Peyer's patch (tissue), 4 donors: ENCODE measurements around the gene DAPL1. TPM values are rescaled to one million over a fixed set of nuclear protein-coding genes. Genes with fewer than 3 reads are reported as not detected.
"Not testable (repeated sequence)": the region's sequence is repeated elsewhere in the genome, so short reads cannot be mapped to it uniquely, and the experiment has no call there.

ENCODE experiments used
- DNase-seq, 3 donors: peaks; one replicate each; pipeline ENCODE4 v3.0.0-alpha.2; 2017 to 2019
- H3K27ac ChIP-seq, 4 donors: fragments of 200-600 bp; sonication (generic); one replicate each; pipeline ENCODE4 v1.5.1; 2016 to 2019
- H3K27me3 ChIP-seq, 2 donors: fragments of 200-600 bp; sonication (generic); one replicate each; pipeline ENCODE4 v1.5.1; 2019
- H3K36me3 ChIP-seq, 3 donors: fragments of 200-600 bp; sonication (generic); one replicate each; pipeline ENCODE4 v1.5.1; 2016 to 2019
- H3K4me1 ChIP-seq, 4 donors: fragments of 200-600 bp; sonication (generic); one replicate each; pipeline ENCODE4 v1.5.1; 2016 to 2019
- H3K4me3 ChIP-seq, 4 donors: fragments of 200-600 bp; sonication (generic); 1 replicate in 3 of 4; 2 replicates in 1 of 4; pipeline ENCODE4 v1.5.1; 2016 to 2019; ENCODE audit warnings: mild to moderate bottlenecking in 1 of 4
- H3K9me3 ChIP-seq, 4 donors: fragments of 200-600 bp; sonication (generic); one replicate each; pipeline ENCODE4 v1.5.1; 2016 to 2019; ENCODE audit warnings: mild to moderate bottlenecking in 1 of 4
- POLR2A ChIP-seq, 2 donors: fragments of 450-650 bp; IDR thresholded peaks; one replicate each; pipeline ENCODE4 v1.5.1; 2017; ENCODE audit warnings: antibody characterized with exemption in 2 of 2, mild to moderate bottlenecking in 2 of 2, moderate library complexity in 2 of 2
- total RNA-seq, 4 donors: library from RNA; depleted of rRNA; stranded (reverse); fragments of >200 nt; gene quantifications; one replicate each; pipeline ENCODE4 v1.1.0, GENCODE V29; 2016
- TF ChIP-seq, protein P1 (sequence below), 6 experiments: fragments of 450-650 bp in 4 of 6; fragments of 200-600 bp in 2 of 6; sonication (generic) in 1 of 6; IDR thresholded peaks; one replicate each; pipeline ENCODE4 v1.5.1; 2017 to 2019; ENCODE audit warnings: antibody characterized with exemption in 6 of 6, mild to moderate bottlenecking in 3 of 6, moderate library complexity in 1 of 6

The DAPL1 gene
- total RNA-seq, 4 donors from 2014 or later: not detected

DNA sequence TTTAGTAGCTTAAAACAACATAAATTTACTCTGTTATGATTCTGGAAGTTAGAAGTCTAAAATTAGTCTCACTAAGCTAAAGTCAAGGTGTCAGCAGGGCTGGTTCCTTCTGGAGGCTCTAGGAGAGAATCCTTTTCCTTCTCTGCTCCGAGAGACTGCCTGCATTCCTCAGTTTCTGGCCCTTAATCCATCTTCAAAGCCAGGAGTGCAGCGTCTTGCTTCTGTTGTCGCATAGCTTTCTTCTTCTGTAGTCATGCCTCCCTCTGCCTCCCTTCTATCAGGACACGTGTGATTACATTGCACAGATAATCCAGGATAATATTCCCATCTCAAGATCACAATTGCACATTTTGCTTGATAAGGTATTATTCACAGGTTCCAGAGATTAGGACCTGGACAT is 35.1 kb downstream of the DAPL1 start:
- Histone ChIP-seq H3K36me3 (no peaks in the 10 kb centered on the region), H3K27ac (no peak overlapping the region)
- TF ChIP-seq, protein P1, sequence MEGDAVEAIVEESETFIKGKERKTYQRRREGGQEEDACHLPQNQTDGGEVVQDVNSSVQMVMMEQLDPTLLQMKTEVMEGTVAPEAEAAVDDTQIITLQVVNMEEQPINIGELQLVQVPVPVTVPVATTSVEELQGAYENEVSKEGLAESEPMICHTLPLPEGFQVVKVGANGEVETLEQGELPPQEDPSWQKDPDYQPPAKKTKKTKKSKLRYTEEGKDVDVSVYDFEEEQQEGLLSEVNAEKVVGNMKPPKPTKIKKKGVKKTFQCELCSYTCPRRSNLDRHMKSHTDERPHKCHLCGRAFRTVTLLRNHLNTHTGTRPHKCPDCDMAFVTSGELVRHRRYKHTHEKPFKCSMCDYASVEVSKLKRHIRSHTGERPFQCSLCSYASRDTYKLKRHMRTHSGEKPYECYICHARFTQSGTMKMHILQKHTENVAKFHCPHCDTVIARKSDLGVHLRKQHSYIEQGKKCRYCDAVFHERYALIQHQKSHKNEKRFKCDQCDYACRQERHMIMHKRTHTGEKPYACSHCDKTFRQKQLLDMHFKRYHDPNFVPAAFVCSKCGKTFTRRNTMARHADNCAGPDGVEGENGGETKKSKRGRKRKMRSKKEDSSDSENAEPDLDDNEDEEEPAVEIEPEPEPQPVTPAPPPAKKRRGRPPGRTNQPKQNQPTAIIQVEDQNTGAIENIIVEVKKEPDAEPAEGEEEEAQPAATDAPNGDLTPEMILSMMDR (IDR thresholded peaks at IDR 0.05): no peak
- no peak for TF ChIP-seq POLR2A (IDR thresholded peaks at IDR 0.05)

DNA sequence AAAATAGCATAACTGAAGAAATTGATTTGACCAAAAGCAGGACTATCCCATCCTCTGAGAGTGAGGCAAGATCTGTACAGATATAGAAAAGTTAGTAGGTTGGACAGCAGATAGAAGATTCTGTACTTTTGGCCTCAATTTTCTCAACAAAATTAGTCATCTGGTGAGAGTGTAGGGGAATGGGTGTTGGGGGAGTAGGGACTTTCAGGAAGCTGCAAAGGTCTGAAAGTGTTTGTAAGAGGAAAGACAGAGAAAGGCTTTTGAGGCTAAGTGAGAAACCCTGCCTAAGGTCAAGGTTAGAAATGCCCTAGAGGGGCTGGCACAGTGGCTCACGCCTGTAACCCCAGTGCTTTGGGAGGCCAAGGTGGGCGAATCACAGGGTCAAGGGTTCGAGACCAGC is 40.3 kb downstream of the DAPL1 start:
- Histone ChIP-seq H3K9me3 (no peaks in the 10 kb centered on the region), H3K36me3 (no peaks in the 10 kb centered on the region), H3K4me3 (no peak overlapping the region), H3K4me1 (no peaks in the 10 kb centered on the region), H3K27me3 (no peaks in the 10 kb centered on the region), H3K27ac (no peak overlapping the region)
- no peak for DNase-seq
- TF ChIP-seq POLR2A (IDR thresholded peaks at IDR 0.05): no peak
- TF ChIP-seq, protein P1 (IDR thresholded peaks at IDR 0.05): no peak

More for the DNA sequence above, 35.1 kb downstream of the DAPL1 start:
- H3K9me3 ChIP-seq: no peaks in the 10 kb centered on the region
- no peaks in the 10 kb centered on the region for H3K27me3 ChIP-seq
- H3K4me3 ChIP-seq: no peak overlapping the region
- DNase-seq: no peak
- no peaks in the 10 kb centered on the region for H3K4me1 ChIP-seq

DNA sequence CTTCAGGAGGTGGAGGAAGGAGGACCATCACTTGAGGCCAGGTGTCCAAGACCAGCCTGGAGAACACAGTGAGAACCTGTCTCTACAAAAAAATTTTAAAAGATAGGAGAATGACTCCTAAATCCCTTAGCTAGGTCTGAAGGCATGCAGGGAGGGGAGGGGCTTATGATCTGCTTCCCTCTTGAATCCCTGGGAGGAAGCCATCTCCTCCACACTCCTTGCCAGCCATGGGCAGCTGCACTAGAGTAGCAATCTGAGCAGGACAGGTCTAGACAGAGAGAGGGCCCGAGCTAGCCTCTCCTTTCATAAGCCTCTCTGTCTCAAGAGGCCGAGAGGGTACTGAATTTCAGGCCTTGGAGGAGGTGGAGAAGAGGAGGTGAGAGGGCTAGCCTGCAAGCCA is 42.5 kb downstream of the DAPL1 start:
- no peaks in the 10 kb centered on the region for H3K4me1 ChIP-seq
- H3K4me3 ChIP-seq: no peak overlapping the region
- no peaks in the 10 kb centered on the region for H3K36me3 ChIP-seq
- TF ChIP-seq, protein P1 (IDR thresholded peaks at IDR 0.05): no peak
- TF ChIP-seq POLR2A (IDR thresholded peaks at IDR 0.05): no peak
- H3K27ac ChIP-seq: no peak overlapping the region
- no peak for DNase-seq
- H3K9me3 ChIP-seq: no peaks in the 10 kb centered on the region
- no peaks in the 10 kb centered on the region for H3K27me3 ChIP-seq

- Histone ChIP-seq H3K36me3 (no peaks in the 10 kb centered on the region), H3K4me1 (no peaks in the 10 kb centered on the region), H3K4me3 (no peak overlapping the region), H3K27ac (no peak overlapping the region), H3K9me3 (no peaks in the 10 kb centered on the region), H3K27me3 (no peaks in the 10 kb centered on the region)
- DNase-seq: no peak
- no peak for TF ChIP-seq POLR2A (IDR thresholded peaks at IDR 0.05)
- TF ChIP-seq, protein P1 (IDR thresholded peaks at IDR 0.05): no peak
Observed at GRCh38 chr2:158841850-158842249, 46.7 kb downstream of the DAPL1 start.

- no peaks in the 10 kb centered on the region for H3K9me3 ChIP-seq
- no peak overlapping the region for H3K27ac ChIP-seq
- H3K4me3 ChIP-seq: no peak overlapping the region
- no peaks in the 10 kb centered on the region for H3K36me3 ChIP-seq
- no peaks in the 10 kb centered on the region for H3K4me1 ChIP-seq
- no peak for TF ChIP-seq POLR2A (IDR thresholded peaks at IDR 0.05)
- TF ChIP-seq, protein P1 (IDR thresholded peaks at IDR 0.05): no peak
- DNase-seq: no peak
- no peaks in the 10 kb centered on the region for H3K27me3 ChIP-seq
Observed at GRCh38 chr2:158845444-158845843, 50.3 kb downstream of the DAPL1 start.

DNA sequence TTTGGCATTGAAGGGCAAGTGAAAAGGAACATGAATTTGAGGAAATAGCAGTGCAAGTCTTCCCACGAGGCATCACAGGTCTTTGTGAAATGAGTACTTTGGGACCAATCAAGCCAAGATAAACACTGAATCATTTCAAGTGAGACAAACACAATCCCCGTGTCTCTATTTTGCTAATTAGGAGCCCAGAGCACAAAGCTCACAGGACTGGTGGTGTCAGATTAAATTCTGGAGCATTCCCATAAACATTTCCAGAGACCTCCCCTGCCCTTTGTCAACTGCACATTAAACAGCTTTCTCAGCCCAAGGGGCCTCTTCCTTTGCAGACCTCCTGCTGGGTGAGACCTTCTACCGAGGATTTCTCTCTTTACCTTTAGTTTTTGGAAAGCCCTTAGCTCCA is 50.7 kb downstream of the DAPL1 start:
- Histone ChIP-seq H3K4me1 (no peaks in the 10 kb centered on the region), H3K27ac (no peak overlapping the region), H3K27me3 (no peaks in the 10 kb centered on the region), H3K9me3 (no peaks in the 10 kb centered on the region), H3K4me3 (no peak overlapping the region), H3K36me3 (no peaks in the 10 kb centered on the region)
- no peak for TF ChIP-seq POLR2A (IDR thresholded peaks at IDR 0.05)
- TF ChIP-seq, protein P1 (IDR thresholded peaks at IDR 0.05): no peak
- no peak for DNase-seq

DNA sequence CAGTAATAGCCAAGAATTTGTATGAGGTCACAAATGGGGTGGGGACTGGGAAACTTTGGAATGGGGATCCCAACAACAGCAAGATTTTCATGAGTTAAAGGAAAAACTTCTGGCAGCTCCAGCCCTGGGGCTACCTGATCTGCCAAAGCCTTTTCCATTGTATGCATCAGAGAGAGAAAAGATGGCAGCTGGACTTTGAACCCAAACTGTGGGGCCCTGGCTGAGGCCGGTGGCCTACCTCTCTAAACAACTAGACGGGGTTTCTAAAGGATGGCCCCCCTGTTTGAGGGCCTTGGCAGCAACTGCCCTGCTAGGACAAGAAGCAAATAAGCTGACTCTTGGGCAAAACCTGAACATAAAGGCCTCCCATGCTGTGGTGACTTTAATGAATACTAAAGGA is 52.4 kb downstream of the DAPL1 start:
- not testable (repeated sequence) for H3K36me3 ChIP-seq, DNase-seq, H3K4me1 ChIP-seq, H3K9me3 ChIP-seq, H3K27ac ChIP-seq, H3K4me3 ChIP-seq, H3K27me3 ChIP-seq

GRCh38 chr2:158848031-158848970 is 53.2 kb downstream of the DAPL1 start:
- H3K9me3 ChIP-seq, H3K27ac ChIP-seq, H3K4me3 ChIP-seq, H3K27me3 ChIP-seq, H3K36me3 ChIP-seq, H3K4me1 ChIP-seq, DNase-seq: not testable (repeated sequence)
